Lung (tissue), 12 donors: ENCODE measurements around the gene SH3BGR. TPM values are rescaled to one million over a fixed set of nuclear protein-coding genes. Genes with fewer than 3 reads are reported as not detected.
A peak's percentile ranks its signal among the peaks of the same experiment; 100 is the strongest.

Experiments used
- ATAC-seq: fragments of 200-7000 bp; cut with Tn5 transposase; one replicate; pipeline ENCODE4 v1.9.1; 2020; ENCODE audit warnings: moderate number of reproducible peaks; ENCODE audit not compliant: insufficient read depth, low FRiP score
- DNase-seq, 3 donors: peaks; one replicate each; pipeline ENCODE4 v3.0.0-alpha.2; 2013 to 2017
- H3K27ac ChIP-seq, 2 donors: one replicate each; pipeline ENCODE4 v1.5.1; 2013; ENCODE audit warnings: mild to moderate bottlenecking in 2 of 2, moderate library complexity in 2 of 2, control low read depth in 1 of 2, inconsistent platforms in 1 of 2, low read depth in 1 of 2, low read length in 1 of 2
- H3K27me3 ChIP-seq, 3 donors: one replicate each; pipeline ENCODE4 v1.5.1; 2013; ENCODE audit warnings: low read length in 2 of 3; ENCODE audit not compliant: control insufficient read depth in 3 of 3, insufficient read depth in 3 of 3
- H3K36me3 ChIP-seq, 4 donors: one replicate each; pipeline ENCODE4 v1.5.1; 2013; ENCODE audit warnings: low read length in 4 of 4, mild to moderate bottlenecking in 1 of 4, moderate library complexity in 1 of 4; ENCODE audit not compliant: control insufficient read depth in 4 of 4, insufficient read depth in 4 of 4
- H3K4me1 ChIP-seq, 5 donors: one replicate each; pipeline ENCODE4 v1.5.1; 2013; ENCODE audit warnings: low read length in 5 of 5, mild to moderate bottlenecking in 2 of 5, moderate library complexity in 1 of 5; ENCODE audit not compliant: control insufficient read depth in 5 of 5, insufficient read depth in 5 of 5
- H3K4me3 ChIP-seq: one replicate; pipeline ENCODE4 v1.5.1; 2013; ENCODE audit warnings: mild to moderate bottlenecking, control low read depth, moderate library complexity
- H3K9ac ChIP-seq, 2 donors: one replicate each; pipeline ENCODE4 v1.5.1; 2013; ENCODE audit warnings: low read length in 2 of 2, control low read depth in 1 of 2; ENCODE audit not compliant: insufficient read depth in 1 of 2
- H3K9me3 ChIP-seq, 4 donors: one replicate each; pipeline ENCODE4 v1.5.1; 2013; ENCODE audit warnings: low read length in 3 of 4, mild to moderate bottlenecking in 1 of 4, moderate library complexity in 1 of 4; ENCODE audit not compliant: control insufficient read depth in 4 of 4, insufficient read depth in 3 of 4
- WGBS, 2 donors: extraction: QIAGEN DNeasy Blood & Tissue Kit; methylation state at CpG; one replicate each; pipeline ENCODE4 v1.1.7; 2013; 5-methylcytosine and 5-hydroxymethylcytosine counted together
- polyA plus RNA-seq, 2 donors: library from polyadenylated mRNA; stranded (reverse); fragments of 200-250 nt; gene quantifications; one replicate each; pipeline ENCODE4 v1.2.1, GENCODE V29; 2013
- total RNA-seq, 2 donors: library from RNA; depleted of rRNA in 1 of 2; stranded (reverse); fragments of >200 nt in 1 of 2; gene quantifications; one replicate each; pipeline ENCODE4 v1.2.1, GENCODE V29; 2014 to 2021
- TF ChIP-seq, protein P1 (sequence below): IDR thresholded peaks from 2 replicates; pipeline ENCODE4 v1.5.1; 2012; ENCODE audit warnings: mild to moderate bottlenecking; ENCODE audit errors: control extremely low read depth, extremely low read depth
- donor health status: control.
- donor health status: control.
- donor health status: Bipolar disorder and iron deficiency.
- donor health status: healthy.
- donor health status: DM: yes; HTN: yes; CAD: no.

Gene SH3BGR
- total and polyA plus RNA-seq, 4 donors: 1.2 to 8.9 (median 3.2) TPM; not detected in 1

- TF ChIP-seq, protein P1, sequence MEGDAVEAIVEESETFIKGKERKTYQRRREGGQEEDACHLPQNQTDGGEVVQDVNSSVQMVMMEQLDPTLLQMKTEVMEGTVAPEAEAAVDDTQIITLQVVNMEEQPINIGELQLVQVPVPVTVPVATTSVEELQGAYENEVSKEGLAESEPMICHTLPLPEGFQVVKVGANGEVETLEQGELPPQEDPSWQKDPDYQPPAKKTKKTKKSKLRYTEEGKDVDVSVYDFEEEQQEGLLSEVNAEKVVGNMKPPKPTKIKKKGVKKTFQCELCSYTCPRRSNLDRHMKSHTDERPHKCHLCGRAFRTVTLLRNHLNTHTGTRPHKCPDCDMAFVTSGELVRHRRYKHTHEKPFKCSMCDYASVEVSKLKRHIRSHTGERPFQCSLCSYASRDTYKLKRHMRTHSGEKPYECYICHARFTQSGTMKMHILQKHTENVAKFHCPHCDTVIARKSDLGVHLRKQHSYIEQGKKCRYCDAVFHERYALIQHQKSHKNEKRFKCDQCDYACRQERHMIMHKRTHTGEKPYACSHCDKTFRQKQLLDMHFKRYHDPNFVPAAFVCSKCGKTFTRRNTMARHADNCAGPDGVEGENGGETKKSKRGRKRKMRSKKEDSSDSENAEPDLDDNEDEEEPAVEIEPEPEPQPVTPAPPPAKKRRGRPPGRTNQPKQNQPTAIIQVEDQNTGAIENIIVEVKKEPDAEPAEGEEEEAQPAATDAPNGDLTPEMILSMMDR: peak; percentile 8
- H3K4me1 ChIP-seq: peaks cover 0 to 18% (median 5%) of the 10 kb centered on the region in 5 donors
- DNase-seq (peak in 2 of 3 donors; percentile 31 to 55), ATAC-seq (no peak)
- WGBS, 2 donors: 57 to 58% methylated on average over 13 of the region's 13 CpGs
- H3K9me3 ChIP-seq: no peaks in the 10 kb centered on the region
- H3K36me3 ChIP-seq: no peaks in the 10 kb centered on the region
- no peak overlapping the region for H3K27ac ChIP-seq
- H3K4me3 ChIP-seq: no peak overlapping the region
- no peak overlapping the region for H3K9ac ChIP-seq
- H3K27me3 ChIP-seq: peaks cover 0 to 3% (median 0%) of the 10 kb centered on the region in 3 donors
Measured at GRCh38 chr21:39441502-39442475, 10.0 kb upstream of the SH3BGR start.

DNA sequence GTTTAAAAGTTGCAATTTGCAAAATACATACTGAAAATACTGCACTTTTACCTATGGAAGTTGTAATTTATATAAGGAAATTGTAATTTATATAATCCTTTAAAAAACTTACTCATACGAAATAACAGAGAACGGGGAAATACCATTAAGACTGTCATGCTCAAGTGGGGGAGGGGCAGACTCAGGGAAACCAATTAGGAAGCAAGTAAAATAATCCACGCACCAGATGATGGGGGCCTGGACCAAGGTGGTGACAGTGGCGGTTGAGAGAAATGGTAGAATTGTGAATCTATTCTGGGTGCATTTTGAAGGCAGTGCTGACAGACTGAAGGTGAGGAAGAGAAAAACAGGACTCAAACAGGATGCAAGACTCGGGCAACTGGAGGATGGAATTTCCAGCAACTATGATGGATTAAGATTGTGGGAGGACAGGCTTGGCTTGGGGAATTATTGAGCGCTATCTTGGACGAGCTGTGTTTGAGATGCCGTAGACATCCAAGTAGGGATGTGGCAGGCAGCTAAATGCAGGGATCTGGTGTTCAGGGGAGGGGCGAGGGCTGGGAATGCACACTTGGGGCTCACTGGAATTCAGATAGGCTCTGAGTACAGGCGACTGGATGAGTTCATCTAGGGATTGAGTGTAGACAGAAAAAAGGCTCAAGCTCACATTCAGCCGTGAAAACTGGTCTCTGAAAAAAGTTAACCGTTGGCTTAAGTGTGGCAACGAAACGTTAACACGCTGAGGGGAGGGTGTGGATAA is 7.2 kb upstream of the SH3BGR start:
- no peak overlapping the region for H3K4me3 ChIP-seq
- ATAC-seq (peak; percentile 9), DNase-seq (peak; percentile 62 to 71 (median 70))
- peaks cover 0 to 26% (median 5%) of the 10 kb centered on the region in 5 donors for H3K4me1 ChIP-seq
- WGBS, 2 donors: 13 to 14% methylated on average over 15 of the region's 15 CpGs
- peak overlapping the region; percentile 39 to 52 for H3K9ac ChIP-seq
- peaks cover 0 to 3% (median 0%) of the 10 kb centered on the region in 3 donors for H3K27me3 ChIP-seq
- peak overlapping the region in 1 of 2 donors; percentile 97 for H3K27ac ChIP-seq
- no peaks in the 10 kb centered on the region for H3K36me3 ChIP-seq
- TF ChIP-seq, protein P1: no peak
- no peaks in the 10 kb centered on the region for H3K9me3 ChIP-seq

- peak within 1 kb of the TSS; percentile 94 to 97 for H3K27ac ChIP-seq
- peak within 1 kb of the TSS; percentile 70 to 84 for H3K9ac ChIP-seq
- peak; percentile 92 to 95 (median 94) for DNase-seq
- H3K36me3 ChIP-seq: no peaks in the 10 kb centered on the region
- no peaks in the 10 kb centered on the region for H3K27me3 ChIP-seq
- H3K9me3 ChIP-seq: no peaks in the 10 kb centered on the region
- peaks cover 0 to 26% (median 5%) of the 10 kb centered on the region in 5 donors for H3K4me1 ChIP-seq
- 0% methylated on average over 66 to 83 of the region's 83 CpGs for WGBS, 2 donors
- ATAC-seq: peak; percentile 95
- TF ChIP-seq, protein P1: no peak
- peak within 1 kb of the TSS; percentile 87 for H3K4me3 ChIP-seq
Measured at GRCh38 chr21:39445321-39446269, 6.2 kb upstream of the SH3BGR start, which contains the start of gene LCA5L. Gene LCA5L (minus strand): TSS chr21:39445778. CDS start chr21:39428493, 17,285 bp downstream.
